Endothelial cell of umbilical vein (primary cell): ENCODE data around the gene EIF3J. TPM values are rescaled to one million over a fixed set of nuclear protein-coding genes. Genes with fewer than 3 reads are reported as not detected.

ENCODE experiments used
- BruUV-seq: library from RNA; stranded (reverse); fragments of 400-500 nt; replicated peaks from 2 replicates; lab custom pipeline; 2021; lab: Mats Ljungman, UMichigan
- CTCF ChIA-PET: fragments of 300-600, 350-600 bp; sonication (Branson Sonifier 250); formaldehyde crosslinking; loops from one replicate; lab custom pipeline; 2021; ENCODE audit warnings: antibody characterized with exemption, inconsistent platforms; lab: Charles Lee
- POLR2A ChIA-PET: fragments of 300-600, 350-600 bp; sonication (Branson Sonifier 250); formaldehyde crosslinking; loops from one replicate; lab custom pipeline; 2021; ENCODE audit warnings: antibody characterized with exemption, inconsistent platforms; lab: Charles Lee
- DNase-seq: peaks from one replicate; pipeline ENCODE4 v3.0.0-alpha.2; 2011; ENCODE audit warnings: low read depth, low spot score
- FAIRE-seq: peaks from 2 replicates; lab custom pipeline; 2011; peaks lifted over from hg19 to GRCh38; lab: Jason Lieb, UNC
- H2AFZ ChIP-seq: 2 replicates; pipeline ENCODE4 v1.6.0; 2012; ENCODE audit warnings: low read depth, low read length, control low read depth, inconsistent platforms
- H3K27ac ChIP-seq: 2 replicates; pipeline ENCODE4 v1.5.1; 2011; ENCODE audit warnings: low read depth, mild to moderate bottlenecking, control low read depth, low read length, moderate library complexity; ENCODE audit not compliant: insufficient read depth
- H3K27me3 ChIP-seq, 2 experiments: 2 replicates each; pipeline versions ENCODE4 v1.6.0 to v1.6.1; 2011; ENCODE audit warnings: low read length in 2 of 2, mixed read lengths in 1 of 2; ENCODE audit not compliant: control insufficient read depth in 2 of 2, insufficient read depth in 2 of 2
- H3K36me3 ChIP-seq, 2 experiments: 2 replicates in 1 of 2; 3 replicates in 1 of 2; pipeline ENCODE4 v1.5.1; 2011; ENCODE audit warnings: low read length in 2 of 2, mild to moderate bottlenecking in 1 of 2, moderate library complexity in 1 of 2; ENCODE audit not compliant: control insufficient read depth in 2 of 2, insufficient read depth in 2 of 2; ENCODE audit errors: extremely low read depth in 1 of 2
- H3K4me1 ChIP-seq: 3 replicates; pipeline ENCODE4 v1.5.1; 2011; ENCODE audit warnings: mild to moderate bottlenecking, low read length; ENCODE audit not compliant: control insufficient read depth, insufficient read depth; ENCODE audit errors: extremely low read depth
- H3K4me2 ChIP-seq: 2 replicates; pipeline ENCODE4 v1.6.1; 2011; ENCODE audit warnings: low read length, control low read depth, mixed read lengths; ENCODE audit not compliant: insufficient read depth
- H3K4me3 ChIP-seq, 3 experiments: fragments of 200-600 bp in 1 of 3; sonication (generic), shearing (Covaris generic) in 1 of 3; replicated peaks in 1 of 3; 2 replicates each; pipeline ENCODE4 v1.5.1; 2011 to 2016; ENCODE audit warnings: control low read depth in 3 of 3, low read length in 3 of 3, mild to moderate bottlenecking in 2 of 3, inconsistent platforms in 1 of 3, low read depth in 1 of 3, moderate library complexity in 1 of 3; ENCODE audit not compliant: insufficient read depth in 1 of 3
- H3K79me2 ChIP-seq: 2 replicates; pipeline ENCODE4 v1.6.0; 2012; ENCODE audit warnings: low read length, inconsistent platforms; ENCODE audit not compliant: control insufficient read depth, insufficient read depth
- H3K9ac ChIP-seq: replicated peaks from 2 replicates; pipeline ENCODE3; 2011; ENCODE audit warnings: low read length, control low read depth; ENCODE audit not compliant: insufficient read depth; ENCODE audit errors: extremely low read depth
- H3K9me1 ChIP-seq: replicated peaks from 3 replicates; pipeline ENCODE4 v1.6.0; 2011; ENCODE audit warnings: mild to moderate bottlenecking, low read length; ENCODE audit not compliant: control insufficient read depth, insufficient read depth; ENCODE audit errors: extremely low read depth
- H3K9me3 ChIP-seq: replicated peaks from 2 replicates; pipeline ENCODE4 v1.5.1; 2012; ENCODE audit warnings: low read length, inconsistent platforms; ENCODE audit not compliant: control insufficient read depth, insufficient read depth
- H4K20me1 ChIP-seq: replicated peaks from 2 replicates; pipeline ENCODE3; 2011; ENCODE audit warnings: mild to moderate bottlenecking, low read length; ENCODE audit not compliant: control insufficient read depth, insufficient read depth; ENCODE audit errors: extremely low read depth
- CTCF ChIP-seq, 2 donors: IDR thresholded peaks; 1 replicate in 1 of 2; 2 replicates in 1 of 2; pipeline ENCODE4 v1.5.1; 2011; ENCODE audit warnings: low read length in 2 of 2, mild to moderate bottlenecking in 2 of 2, moderate library complexity in 2 of 2, control low read depth in 1 of 2, inconsistent platforms in 1 of 2, low read depth in 1 of 2; ENCODE audit not compliant: insufficient read depth in 1 of 2; ENCODE audit errors: extremely low read depth in 1 of 2
- FOS ChIP-seq: IDR thresholded peaks from 2 replicates; pipeline ENCODE4 v1.6.1; 2011; ENCODE audit warnings: mild to moderate bottlenecking, low read length, moderate library complexity, borderline replicate concordance; ENCODE audit not compliant: insufficient read depth
- dilution Hi-C: fragments of 300-500 bp; cut with MboI; formaldehyde crosslinking; loops from one replicate; pipeline ENCODE4 v1.15.0; 2019; ENCODE audit warnings: low sequenced_read_pairs; ENCODE audit not compliant: extremely low pct_ligation_motif_present
- intact Hi-C: fragments of 100-400 bp; cut with micrococcal nuclease; formaldehyde crosslinking; loops from one replicate; pipeline ENCODE4 v1.10.0; 2022
- polyA plus RNA-seq, 4 experiments: library from polyadenylated mRNA; depleted of rRNA in 3 of 4; stranded (reverse) in 3 of 4; unstranded in 1 of 4; fragments of >200 nt; gene quantifications; 2 replicates each; pipeline versions ENCODE4 v1.2.1 to v1.2.3, GENCODE V29; 2011 to 2012; ENCODE audit warnings: missing spikeins in 1 of 4
- total RNA-seq: library from RNA; stranded (reverse); gene quantifications from 2 replicates; pipeline ENCODE4 v1.2.3, GENCODE V29; 2021

Gene EIF3J
- total and polyA plus RNA-seq, 2 donors (not counting 3 experiments of a cell fraction or from before 2014, with no cell fraction given), result 35.4 to 150 TPM

- intact Hi-C loops, result loop anchor here (1.0 to 5.0 kb wide), 4 partner anchors 70 to 444 kb away; partner anchors contain the start of gene SPG11
Observed at GRCh38 chr15:44593042-44593736, 56.2 kb downstream of the EIF3J start.

More at GRCh38 chr15:44593042-44593736, 56.2 kb downstream of the EIF3J start:
- no peak overlapping the region for H3K4me3 ChIP-seq
- H3K27me3 ChIP-seq, result no peaks in the 10 kb centered on the region
- H3K9me1 ChIP-seq, result no peaks in the 10 kb centered on the region
- peaks cover 3 to 9% of the 10 kb centered on the region in 2 experiments for H3K36me3 ChIP-seq
- CTCF ChIA-PET, result interaction anchor here (0.6 to 1.9 kb wide), 6 partner anchors 16 to 145 kb away, joined by 3 to 22 read pairs (median 5); partner anchors contain the start of genes SPG11 and TRIM69
- peaks cover 10% of the 10 kb centered on the region for H3K4me1 ChIP-seq
- dilution Hi-C loops, result loop anchor here (25.0 kb wide), 1 partner anchor 144 kb away; the partner anchor contains the start of gene TRIM69
- POLR2A ChIA-PET, result no interaction called here
- no peak for DNase-seq
- no peaks in the 10 kb centered on the region for H3K9me3 ChIP-seq
- H3K79me2 ChIP-seq, result no peaks in the 10 kb centered on the region
- no peak for TF ChIP-seq FOS
- TF ChIP-seq CTCF (IDR thresholded peaks at IDR 0.05; ENCODE audit: extremely low read depth in 1 of 2, insufficient read depth in 1 of 2, low read depth in 1 of 2, low read length in 2 of 2), result peak; percentile 39 to 47
- FAIRE-seq, result no peak
- no peaks in the 10 kb centered on the region for H4K20me1 ChIP-seq
- no peak overlapping the region for H3K9ac ChIP-seq
- H2AFZ ChIP-seq, result no peak overlapping the region
- H3K27ac ChIP-seq, result no peak overlapping the region
- no peak overlapping the region for H3K4me2 ChIP-seq
- BruUV-seq, result no TSS peak
